ENCODE measurements around the gene AGMO. TPM values are rescaled to one million over a fixed set of nuclear protein-coding genes. Genes with fewer than 3 reads are reported as not detected.

The AGMO gene
- total RNA-seq, 2 donors from 2014 or later: 1.9 TPM; not detected in 1

DNA sequence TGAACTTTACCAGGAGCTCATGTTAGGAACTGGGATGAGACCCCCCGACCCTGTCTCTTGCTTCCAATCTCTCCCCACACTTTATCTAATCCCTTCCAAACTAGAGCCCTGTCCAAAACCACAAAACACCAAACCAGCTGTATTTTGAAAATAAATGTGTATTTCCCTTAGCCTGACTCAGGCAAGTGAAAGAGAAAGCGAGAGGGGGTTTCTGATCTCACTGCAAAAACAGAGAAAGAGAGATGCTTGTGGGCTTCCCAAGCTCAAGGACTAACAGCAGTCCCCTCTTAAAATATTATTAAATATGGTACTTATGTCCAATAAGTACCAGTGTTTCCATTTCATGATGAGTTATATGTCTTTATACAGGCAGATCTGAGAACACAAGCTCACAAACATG is 122.0 kb downstream of the AGMO start:
- TF ChIP-seq, protein P1, sequence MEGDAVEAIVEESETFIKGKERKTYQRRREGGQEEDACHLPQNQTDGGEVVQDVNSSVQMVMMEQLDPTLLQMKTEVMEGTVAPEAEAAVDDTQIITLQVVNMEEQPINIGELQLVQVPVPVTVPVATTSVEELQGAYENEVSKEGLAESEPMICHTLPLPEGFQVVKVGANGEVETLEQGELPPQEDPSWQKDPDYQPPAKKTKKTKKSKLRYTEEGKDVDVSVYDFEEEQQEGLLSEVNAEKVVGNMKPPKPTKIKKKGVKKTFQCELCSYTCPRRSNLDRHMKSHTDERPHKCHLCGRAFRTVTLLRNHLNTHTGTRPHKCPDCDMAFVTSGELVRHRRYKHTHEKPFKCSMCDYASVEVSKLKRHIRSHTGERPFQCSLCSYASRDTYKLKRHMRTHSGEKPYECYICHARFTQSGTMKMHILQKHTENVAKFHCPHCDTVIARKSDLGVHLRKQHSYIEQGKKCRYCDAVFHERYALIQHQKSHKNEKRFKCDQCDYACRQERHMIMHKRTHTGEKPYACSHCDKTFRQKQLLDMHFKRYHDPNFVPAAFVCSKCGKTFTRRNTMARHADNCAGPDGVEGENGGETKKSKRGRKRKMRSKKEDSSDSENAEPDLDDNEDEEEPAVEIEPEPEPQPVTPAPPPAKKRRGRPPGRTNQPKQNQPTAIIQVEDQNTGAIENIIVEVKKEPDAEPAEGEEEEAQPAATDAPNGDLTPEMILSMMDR (conservative IDR thresholded peaks at IDR 0.05): no peak
- Histone ChIP-seq H3K4me1 (ENCODE audit: control insufficient read depth, insufficient read depth, low read length) (no peaks in the 10 kb centered on the region), H3K9me3 (ENCODE audit: control insufficient read depth, low read length) (no peaks in the 10 kb centered on the region), H3K36me3 (ENCODE audit: control insufficient read depth, insufficient read depth, low read length) (no peaks in the 10 kb centered on the region), H3K9ac (ENCODE audit: extremely low read depth, low read length, poor library complexity, severe bottlenecking) (no peak overlapping the region), H3K27me3 (ENCODE audit: control insufficient read depth, insufficient read depth, low read length, poor library complexity, severe bottlenecking) (no peaks in the 10 kb centered on the region), H3K4me3 (ENCODE audit: low read length) (no peak overlapping the region), H3K27ac (ENCODE audit: low read depth, low read length) (no peak overlapping the region)
- WGBS, 2 experiments (ENCODE audit: insufficient coverage in 1 of 2, insufficient read length in 1 of 2): 97% methylated on average over 2 of the region's 2 CpGs; no CpG with 5 or more reads in 1 of the 2 experiments
- Mint-ChIP-seq H3K36me3 (ENCODE audit: low read depth) (no peaks in the 10 kb centered on the region), H3K4me3 (no peak overlapping the region), H3K27ac (no peak overlapping the region), H3K9me3 (no peaks in the 10 kb centered on the region), H3K4me1 (no peaks in the 10 kb centered on the region), H3K27me3 (ENCODE audit: insufficient read depth) (no peaks in the 10 kb centered on the region)
- no peak for DNase-seq

DNA sequence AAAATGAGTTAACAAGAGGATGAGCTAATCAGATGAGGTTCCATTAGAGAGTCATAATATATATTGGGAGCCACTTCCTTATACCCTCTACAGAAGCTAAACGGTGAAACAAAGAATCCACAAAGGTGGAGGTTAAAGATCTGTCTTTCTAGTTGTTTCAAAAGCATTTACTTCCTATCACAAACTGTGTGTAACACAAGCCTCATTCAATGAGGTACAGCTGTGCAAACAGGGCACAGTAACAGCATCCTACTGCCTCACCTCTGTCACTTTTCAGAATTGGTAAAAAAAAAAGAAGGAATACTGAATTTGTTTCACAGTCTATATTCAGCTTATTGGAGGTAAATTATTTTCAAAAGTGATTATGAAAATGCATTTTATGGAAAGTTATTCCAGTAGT is 128.7 kb downstream of the AGMO start:
- Histone ChIP-seq H3K4me1 (ENCODE audit: control insufficient read depth, insufficient read depth, low read length) (no peaks in the 10 kb centered on the region), H3K9me3 (ENCODE audit: control insufficient read depth, low read length) (no peaks in the 10 kb centered on the region), H3K36me3 (ENCODE audit: control insufficient read depth, insufficient read depth, low read length) (no peaks in the 10 kb centered on the region), H3K27ac (ENCODE audit: low read depth, low read length) (no peak overlapping the region), H3K27me3 (ENCODE audit: control insufficient read depth, insufficient read depth, low read length, poor library complexity, severe bottlenecking) (no peaks in the 10 kb centered on the region), H3K9ac (ENCODE audit: extremely low read depth, low read length, poor library complexity, severe bottlenecking) (no peak overlapping the region), H3K4me3 (ENCODE audit: low read length) (no peak overlapping the region)
- Mint-ChIP-seq H3K4me1 (no peaks in the 10 kb centered on the region), H3K9me3 (no peaks in the 10 kb centered on the region), H3K27ac (no peak overlapping the region), H3K4me3 (no peak overlapping the region), H3K27me3 (ENCODE audit: insufficient read depth) (no peaks in the 10 kb centered on the region), H3K36me3 (ENCODE audit: low read depth) (no peaks in the 10 kb centered on the region)
- TF ChIP-seq, protein P1 (conservative IDR thresholded peaks at IDR 0.05): no peak
- no peak for DNase-seq
- WGBS, 2 experiments (ENCODE audit: insufficient coverage in 1 of 2, insufficient read length in 1 of 2): 89% methylated on average over 1 of the region's 1 CpG; no CpG with 5 or more reads in 1 of the 2 experiments

- Mint-ChIP-seq H3K9me3 (no peaks in the 10 kb centered on the region), H3K36me3 (ENCODE audit: low read depth) (no peaks in the 10 kb centered on the region), H3K27me3 (ENCODE audit: insufficient read depth) (no peaks in the 10 kb centered on the region), H3K4me3 (no peak overlapping the region), H3K4me1 (no peaks in the 10 kb centered on the region), H3K27ac (no peak overlapping the region)
- Histone ChIP-seq H3K9ac (ENCODE audit: extremely low read depth, low read length, poor library complexity, severe bottlenecking) (no peak overlapping the region), H3K27me3 (ENCODE audit: control insufficient read depth, insufficient read depth, low read length, poor library complexity, severe bottlenecking) (no peaks in the 10 kb centered on the region), H3K4me1 (ENCODE audit: control insufficient read depth, insufficient read depth, low read length) (no peaks in the 10 kb centered on the region), H3K9me3 (ENCODE audit: control insufficient read depth, low read length) (no peaks in the 10 kb centered on the region), H3K4me3 (ENCODE audit: low read length) (no peak overlapping the region), H3K27ac (ENCODE audit: low read depth, low read length) (no peak overlapping the region), H3K36me3 (ENCODE audit: control insufficient read depth, insufficient read depth, low read length) (no peaks in the 10 kb centered on the region)
- TF ChIP-seq, protein P1 (conservative IDR thresholded peaks at IDR 0.05): no peak
- no CpG with 5 or more reads among the region's 1 CpG for WGBS, 2 experiments (ENCODE audit: insufficient coverage in 1 of 2, insufficient read length in 1 of 2)
- DNase-seq: no peak
These were observed 130.9 kb downstream of the AGMO start for GRCh38 chr7:15430911-15431310.

All from endodermal cell (in vitro differentiated cells).